ENCODE results near the gene VCAM1.

GRCh38 chr1:100734676-100735075, 15.1 kb downstream of the VCAM1 start:
- TF ChIP-seq CTCF (IDR thresholded peaks at IDR 0.05 in 8 of 11, conservative IDR thresholded peaks at IDR 0.05 in 3 of 11) (no peak), POLR2AphosphoS5 (IDR thresholded peaks at IDR 0.05) (no peak)

All from spleen (tissue), 7 donors.